GM23338 (cell line): ENCODE measurements around the gene CDH4. TPM values are rescaled to one million over a fixed set of nuclear protein-coding genes. Genes with fewer than 3 reads are reported as not detected.
A peak's percentile ranks its signal among the peaks of the same experiment; 100 is the strongest.

Source experiments
- ATAC-seq: fragments of 200-7000 bp; cut with Tn5 transposase; 3 replicates; pipeline ENCODE4 v1.9.1; 2020
- DNase-seq: peaks from one replicate; pipeline ENCODE4 v3.0.0-alpha.2; 2015; ENCODE audit warnings: low spot score
- H2AFZ ChIP-seq: fragments of 200-600 bp; sonication (generic); 2 replicates; pipeline ENCODE4 v1.8.0; 2016; ENCODE audit warnings: antibody characterized with exemption, mild to moderate bottlenecking, moderate library complexity
- H3F3A ChIP-seq: fragments of 200-600 bp; sonication (generic); replicated peaks from 2 replicates; pipeline ENCODE4 v1.8.0; 2017; ENCODE audit warnings: antibody characterized with exemption, mixed run types, low read depth
- H3K27ac ChIP-seq: fragments of 200-600 bp; sonication (generic); 2 replicates; pipeline ENCODE4 v1.6.1; 2016; ENCODE audit warnings: low read depth
- H3K27me3 ChIP-seq: fragments of 200-600 bp; sonication (generic); 2 replicates; pipeline ENCODE4 v1.8.0; 2016; ENCODE audit warnings: mild to moderate bottlenecking, mixed run types, moderate library complexity; ENCODE audit not compliant: insufficient read depth
- H3K36me3 ChIP-seq: fragments of 200-600 bp; sonication (generic); 2 replicates; pipeline ENCODE4 v1.8.0; 2016; ENCODE audit warnings: mild to moderate bottlenecking; ENCODE audit not compliant: insufficient read depth
- H3K4me1 ChIP-seq: fragments of 200-600 bp; sonication (generic); 2 replicates; pipeline ENCODE4 v1.8.0; 2016; ENCODE audit warnings: mild to moderate bottlenecking, moderate library complexity; ENCODE audit not compliant: insufficient read depth
- H3K4me2 ChIP-seq: fragments of 200-600 bp; sonication (generic); 2 replicates; pipeline ENCODE4 v1.7.1; 2017; ENCODE audit warnings: mixed run types
- H3K4me3 ChIP-seq: fragments of 200-600 bp; sonication (generic); 2 replicates; pipeline ENCODE4 v1.6.1; 2016; ENCODE audit warnings: mixed run types
- H3K79me2 ChIP-seq: fragments of 200-600 bp; sonication (generic); replicated peaks from 2 replicates; pipeline ENCODE4 v1.8.0; 2017; ENCODE audit warnings: mild to moderate bottlenecking; ENCODE audit not compliant: insufficient read depth
- H3K9me2 ChIP-seq: fragments of 200-600 bp; sonication (generic); 2 replicates; pipeline ENCODE4 v1.8.0; 2017; ENCODE audit not compliant: insufficient read depth
- H4K20me1 ChIP-seq: fragments of 200-600 bp; sonication (generic); replicated peaks from 2 replicates; pipeline ENCODE4 v1.8.0; 2017; ENCODE audit warnings: mild to moderate bottlenecking; ENCODE audit not compliant: insufficient read depth
- H3K27ac Mint-ChIP-seq: 2 replicates; pipeline ENCODE4 v1.8.0; 2020; ENCODE audit warnings: inconsistent platforms, mild to moderate bottlenecking, moderate library complexity, mixed read lengths
- H3K27me3 Mint-ChIP-seq: 3 replicates; pipeline ENCODE4 v1.8.0; 2022; ENCODE audit warnings: low read depth, mild to moderate bottlenecking, moderate library complexity, mixed read lengths, inconsistent platforms; ENCODE audit not compliant: insufficient read depth, poor library complexity
- H3K36me3 Mint-ChIP-seq: 3 replicates; pipeline ENCODE4 v1.8.0; 2021; ENCODE audit warnings: low read depth, mild to moderate bottlenecking, inconsistent platforms, moderate library complexity, mixed read lengths
- H3K4me1 Mint-ChIP-seq: 3 replicates; pipeline ENCODE4 v1.8.0; 2020; ENCODE audit warnings: mild to moderate bottlenecking, inconsistent platforms, mixed read lengths
- H3K4me3 Mint-ChIP-seq: 3 replicates; pipeline ENCODE4 v1.8.0; 2021; ENCODE audit warnings: moderate library complexity, mild to moderate bottlenecking, inconsistent platforms, mixed read lengths
- H3K9me3 Mint-ChIP-seq: 3 replicates; pipeline ENCODE4 v1.8.0; 2020; ENCODE audit warnings: moderate library complexity, mild to moderate bottlenecking, inconsistent platforms, mixed read lengths
- EZH2 ChIP-seq: fragments of 200-600 bp; sonication (generic); IDR thresholded peaks from one replicate; pipeline ENCODE4 v1.8.0; 2017; ENCODE audit warnings: antibody characterized with exemption, mild to moderate bottlenecking, low read depth; ENCODE audit not compliant: unreplicated experiment
- EZH2phosphoT487 ChIP-seq: fragments of 200-600 bp; sonication (generic); IDR thresholded peaks from one replicate; pipeline ENCODE4 v1.8.1; 2018; ENCODE audit warnings: antibody characterized with exemption; ENCODE audit not compliant: unreplicated experiment
- ZNF331 ChIP-seq: fragments of 250-450 bp; sonication (Bioruptor Pico); IDR thresholded peaks from 2 replicates; pipeline ENCODE4 v1.5.0; 2020; ENCODE audit warnings: low read depth, mild to moderate bottlenecking, moderate library complexity
- polyA plus RNA-seq: library from polyadenylated mRNA; unstranded; fragments of >200 nt; fragmentation: Nextera tagmentation; extraction: Ambion mirVana; gene quantifications from 2 replicates; pipeline ENCODE4 v1.2.1, GENCODE V29; 2016
- total RNA-seq: library from RNA; depleted of rRNA; stranded (reverse); fragments of >200 nt; shearing (Covaris generic); gene quantifications from 2 replicates; pipeline ENCODE4 v1.2.3, GENCODE V29; 2014
- TF ChIP-seq, protein P1 (sequence below), 2 experiments: fragments of 200-600 bp in 1 of 2; sonication (generic) in 1 of 2; conservative IDR thresholded peaks; 2 replicates each; pipeline versions ENCODE4 v1.5.1 to v1.6.1; 2016 to 2017; ENCODE audit warnings: antibody characterized with exemption in 2 of 2, low read depth in 2 of 2, mild to moderate bottlenecking in 2 of 2, moderate library complexity in 1 of 2

CDH4 gene
- total and polyA plus RNA-seq, 2 experiments from 2014 or later: 1.2 to 4.2 TPM

DNA sequence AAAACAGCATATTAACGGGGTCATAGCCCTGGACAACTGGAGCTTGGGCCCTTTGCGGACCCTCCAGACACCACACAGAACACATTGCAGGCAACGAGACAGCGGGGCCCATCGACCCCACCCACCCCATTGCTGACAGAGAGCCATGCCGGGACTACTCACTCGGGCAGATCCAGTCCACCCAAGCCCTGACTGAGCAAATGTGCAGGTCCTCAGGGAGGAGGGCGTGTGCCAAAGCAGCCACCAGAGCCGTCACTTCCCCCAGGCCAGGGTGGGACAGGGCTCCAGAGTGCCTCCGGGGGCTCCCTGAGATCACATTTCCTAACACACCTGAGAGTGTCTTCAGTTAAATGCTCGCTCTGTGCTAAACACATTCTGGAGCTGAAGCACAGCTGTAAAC is 114.9 kb downstream of the CDH4 start:
- no peaks in the 10 kb centered on the region for H4K20me1 ChIP-seq
- H2AFZ ChIP-seq: no peak overlapping the region
- Mint-ChIP-seq H3K4me1 (peaks cover 15% of the 10 kb centered on the region; the same call in 2 of the 3 replicates), H3K36me3 (peaks cover 33% of the 10 kb centered on the region), H3K9me3 (peaks cover 29% of the 10 kb centered on the region), H3K27me3 (peaks cover 22% of the 10 kb centered on the region), H3K4me3 (no peak overlapping the region), H3K27ac (no peak overlapping the region)
- no peaks in the 10 kb centered on the region for H3K27me3 ChIP-seq
- H3K27ac ChIP-seq: no peak overlapping the region
- no peak overlapping the region for H3K4me2 ChIP-seq
- no peak for TF ChIP-seq ZNF331 (CRISPR knock-in tag)
- no peak for TF ChIP-seq EZH2
- TF ChIP-seq, protein P1, sequence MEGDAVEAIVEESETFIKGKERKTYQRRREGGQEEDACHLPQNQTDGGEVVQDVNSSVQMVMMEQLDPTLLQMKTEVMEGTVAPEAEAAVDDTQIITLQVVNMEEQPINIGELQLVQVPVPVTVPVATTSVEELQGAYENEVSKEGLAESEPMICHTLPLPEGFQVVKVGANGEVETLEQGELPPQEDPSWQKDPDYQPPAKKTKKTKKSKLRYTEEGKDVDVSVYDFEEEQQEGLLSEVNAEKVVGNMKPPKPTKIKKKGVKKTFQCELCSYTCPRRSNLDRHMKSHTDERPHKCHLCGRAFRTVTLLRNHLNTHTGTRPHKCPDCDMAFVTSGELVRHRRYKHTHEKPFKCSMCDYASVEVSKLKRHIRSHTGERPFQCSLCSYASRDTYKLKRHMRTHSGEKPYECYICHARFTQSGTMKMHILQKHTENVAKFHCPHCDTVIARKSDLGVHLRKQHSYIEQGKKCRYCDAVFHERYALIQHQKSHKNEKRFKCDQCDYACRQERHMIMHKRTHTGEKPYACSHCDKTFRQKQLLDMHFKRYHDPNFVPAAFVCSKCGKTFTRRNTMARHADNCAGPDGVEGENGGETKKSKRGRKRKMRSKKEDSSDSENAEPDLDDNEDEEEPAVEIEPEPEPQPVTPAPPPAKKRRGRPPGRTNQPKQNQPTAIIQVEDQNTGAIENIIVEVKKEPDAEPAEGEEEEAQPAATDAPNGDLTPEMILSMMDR (conservative IDR thresholded peaks at IDR 0.05; ENCODE audit: low read depth in 2 of 2): peak in 1 of 2 experiments; percentile 28; a peak in 2 of 4 replicates
- no peak; the same call in 2 of the 3 replicates for ATAC-seq
- H3K4me3 ChIP-seq: no peak overlapping the region
- no peaks in the 10 kb centered on the region for H3K4me1 ChIP-seq
- no peaks in the 10 kb centered on the region for H3K36me3 ChIP-seq
- H3K9me2 ChIP-seq: no peaks in the 10 kb centered on the region
- DNase-seq: no peak
- no peaks in the 10 kb centered on the region for H3K79me2 ChIP-seq
- no peaks in the 10 kb centered on the region for H3F3A ChIP-seq

GRCh38 chr20:61369731-61370520 is 117.9 kb downstream of the CDH4 start:
- peaks cover 18% of the 10 kb centered on the region for H3K36me3 Mint-ChIP-seq

More at GRCh38 chr20:61369731-61370520, 117.9 kb downstream of the CDH4 start:
- Mint-ChIP-seq H3K27me3 (peaks cover 17% of the 10 kb centered on the region), H3K9me3 (peaks cover 20% of the 10 kb centered on the region), H3K27ac (no peak overlapping the region), H3K4me1 (peaks cover 15% of the 10 kb centered on the region; the same call in 2 of the 3 replicates), H3K4me3 (no peak overlapping the region)
- peak; percentile 35 for DNase-seq
- H4K20me1 ChIP-seq: no peaks in the 10 kb centered on the region
- no peaks in the 10 kb centered on the region for H3K4me1 ChIP-seq
- no peaks in the 10 kb centered on the region for H3K27me3 ChIP-seq
- H3K79me2 ChIP-seq: no peaks in the 10 kb centered on the region
- no peak for TF ChIP-seq EZH2phosphoT487
- TF ChIP-seq, protein P1 (conservative IDR thresholded peaks at IDR 0.05; ENCODE audit: low read depth in 2 of 2): peak; percentile 22 to 26; a peak in 3 of 4 replicates
- no peak overlapping the region for H3K4me3 ChIP-seq
- H3K36me3 ChIP-seq: no peaks in the 10 kb centered on the region
- peak; percentile 56 for ATAC-seq
- H3K27ac ChIP-seq: no peak overlapping the region
- peaks cover 2% of the 10 kb centered on the region; the same call in 1 of the 2 replicates for H3K9me2 ChIP-seq
- H3K4me2 ChIP-seq: no peak overlapping the region
- no peaks in the 10 kb centered on the region for H3F3A ChIP-seq
- H2AFZ ChIP-seq: no peak overlapping the region
